Neuron (in vitro differentiated cells): ENCODE data around the gene ITGB7.

Experiments used
- H2AFZ ChIP-seq: one replicate; pipeline ENCODE4 v1.6.1; 2013; ENCODE audit warnings: low read depth, mild to moderate bottlenecking, inconsistent platforms, low read length, moderate library complexity
- H3K27me3 ChIP-seq: one replicate; pipeline ENCODE4 v1.6.1; 2013; ENCODE audit warnings: low read length; ENCODE audit not compliant: insufficient read depth
- H3K36me3 ChIP-seq: one replicate; pipeline ENCODE4 v1.6.1; 2013; ENCODE audit warnings: low read length; ENCODE audit not compliant: insufficient read depth
- H3K4me1 ChIP-seq: one replicate; pipeline ENCODE4 v1.6.1; 2013; ENCODE audit warnings: low read length; ENCODE audit not compliant: insufficient read depth
- H3K4me3 ChIP-seq: 2 replicates; pipeline ENCODE4 v1.5.1; 2013; ENCODE audit warnings: mild to moderate bottlenecking, low read length, moderate library complexity
- H3K9me3 ChIP-seq: one replicate; pipeline ENCODE4 v1.6.1; 2013; ENCODE audit warnings: low read length

The ITGB7 gene

DNA sequence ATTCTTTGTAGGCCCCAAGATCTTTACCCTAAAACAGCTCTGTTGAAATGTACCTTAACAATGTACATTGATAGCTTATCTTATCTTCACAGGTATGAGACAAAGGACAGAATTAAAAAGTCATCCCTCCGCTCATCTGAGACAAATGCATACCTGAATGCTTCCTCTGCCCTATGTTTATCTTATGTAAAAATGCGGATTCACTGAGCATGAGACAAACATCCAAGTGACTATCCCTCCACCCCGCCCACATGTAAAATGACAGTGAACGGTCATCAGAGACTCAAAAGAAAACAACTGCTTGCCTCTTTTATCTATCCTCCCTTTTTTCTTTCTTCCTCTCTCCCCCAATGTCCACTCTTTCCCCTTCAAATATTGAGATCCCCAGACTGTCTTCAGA lies 63.7 kb downstream of the ITGB7 start:
- Histone ChIP-seq H3K36me3 (no peaks in the 10 kb centered on the region), H2AFZ (no peak overlapping the region), H3K27me3 (no peaks in the 10 kb centered on the region), H3K4me1 (no peaks in the 10 kb centered on the region), H3K4me3 (no peak overlapping the region), H3K9me3 (peaks cover 2% of the 10 kb centered on the region)
